ENCODE results near the gene EIF3D.

The EIF3D gene

GRCh38 chr22:36506637-36507517 lies 22.1 kb downstream of the EIF3D start, which contains the start of gene FOXRED2:
TSS of gene FOXRED2 (minus strand) at chr22:36507040. CDS start at chr22:36506422, 618 bp downstream.
- DNase-seq (ENCODE audit: low read depth) = no peak

DNA sequence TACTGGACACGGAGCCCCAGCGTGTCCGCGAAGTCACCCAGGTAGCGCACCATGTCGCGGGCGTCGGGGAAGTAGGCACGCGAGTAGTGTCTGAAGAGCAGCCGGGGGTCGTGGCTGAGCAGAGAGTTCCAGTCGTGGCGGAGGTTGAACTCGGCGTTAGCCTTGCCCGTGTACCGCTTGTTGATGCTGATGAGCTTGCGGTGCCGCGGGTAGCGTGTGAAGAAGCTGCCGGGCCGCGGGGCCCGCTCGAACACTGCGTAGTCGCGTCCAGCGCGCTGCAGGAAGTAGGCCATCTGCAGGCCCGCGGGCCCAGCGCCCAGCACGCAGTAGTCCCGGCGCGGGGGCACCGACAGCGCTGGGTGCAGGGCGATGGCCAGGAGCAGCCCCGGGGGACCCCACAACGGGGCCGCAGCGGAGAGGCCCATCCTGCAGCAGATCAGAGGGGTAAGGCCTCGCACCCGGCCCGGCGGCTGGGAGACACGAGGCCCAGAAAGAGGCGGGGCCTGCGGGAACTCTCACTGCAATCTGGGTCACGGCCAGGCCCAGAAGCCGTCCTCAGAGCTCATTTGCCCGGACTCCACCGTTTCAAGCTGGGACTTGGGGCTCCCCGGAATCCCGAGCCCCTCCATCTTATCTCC lies 22.8 kb downstream of the EIF3D start:
- no peak for DNase-seq (ENCODE audit: low read depth)

GRCh38 chr22:36497910-36498665 lies 30.9 kb downstream of the EIF3D start:
- no peak for DNase-seq (ENCODE audit: low read depth)

- no peak for DNase-seq (ENCODE audit: low read depth)
Observed at GRCh38 chr22:36493690-36494110, 35.3 kb downstream of the EIF3D start.

DNA sequence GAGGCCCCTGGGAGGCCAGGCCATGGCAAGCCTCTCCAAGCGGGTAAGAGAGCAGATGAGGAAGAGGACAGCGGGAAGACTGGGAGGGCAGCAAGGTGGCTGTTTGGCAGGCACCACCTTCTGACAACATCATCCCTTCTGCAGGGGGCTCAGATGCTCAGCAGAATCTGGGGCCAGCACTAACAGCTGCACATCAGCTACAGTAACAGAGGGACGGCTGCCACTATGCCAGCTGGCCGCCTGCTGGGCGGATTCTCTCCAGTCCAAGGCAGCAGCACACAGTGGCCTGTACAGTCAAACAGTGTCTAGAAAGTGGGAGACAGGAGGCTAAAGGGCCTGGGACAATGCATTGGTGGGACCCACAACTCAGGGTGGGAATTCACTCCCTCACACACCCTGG lies 36.9 kb downstream of the EIF3D start:
- no peak for DNase-seq (ENCODE audit: low read depth)

- DNase-seq (ENCODE audit: low read depth) = no peak
Observed at GRCh38 chr22:36491155-36491554, 37.8 kb downstream of the EIF3D start.

DNA sequence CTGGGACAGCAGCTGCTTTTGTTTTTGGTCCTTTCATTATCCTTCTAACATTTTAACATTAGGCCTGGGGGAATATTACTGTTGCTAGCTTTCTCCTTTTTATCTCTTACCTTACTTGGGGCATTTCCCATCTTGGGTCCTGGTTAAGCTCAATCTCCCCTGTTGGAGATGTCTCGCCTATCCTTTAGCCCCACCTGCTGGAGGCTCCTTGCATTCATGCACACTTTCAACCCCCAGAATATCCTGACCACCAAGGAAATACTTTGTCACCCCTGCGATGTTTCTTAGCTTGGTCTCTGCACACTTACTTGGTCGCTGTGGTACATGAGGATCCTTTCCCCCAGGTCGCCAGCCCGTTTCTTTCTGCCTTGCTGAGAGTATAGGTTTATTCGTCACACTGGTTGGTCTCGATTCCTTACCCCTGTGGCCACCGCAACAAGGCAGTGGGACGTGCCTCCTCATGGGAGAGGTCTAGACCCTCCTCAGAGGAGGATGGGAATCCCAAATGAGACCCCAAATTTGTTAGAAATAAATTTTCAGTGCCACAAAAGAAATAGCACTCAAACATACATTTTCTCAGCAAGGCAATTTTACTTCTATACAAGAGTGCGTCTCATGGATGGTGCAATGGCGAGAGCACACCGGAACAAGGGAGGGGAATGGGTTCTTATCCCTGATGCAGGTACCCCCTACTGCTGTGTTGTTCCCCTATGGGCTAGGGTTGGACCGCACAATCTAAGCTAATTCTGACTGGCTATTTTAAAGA lies 42.2 kb downstream of the EIF3D start:
- DNase-seq (ENCODE audit: low read depth) = no peak

- DNase-seq (ENCODE audit: low read depth) = peak; percentile 73
Observed at GRCh38 chr22:36481393-36482168, 47.4 kb downstream of the EIF3D start, which contains the start of gene TXN2. TSS of gene TXN2 (minus strand) at chr22:36481640. CDS start at chr22:36480837, 803 bp downstream.

- no peak for DNase-seq (ENCODE audit: low read depth)
Observed at GRCh38 chr22:36480941-36481392, 48.0 kb downstream of the EIF3D start.

- DNase-seq (ENCODE audit: low read depth) = no peak
Observed at GRCh38 chr22:36478966-36479365, 50.0 kb downstream of the EIF3D start.

DNA sequence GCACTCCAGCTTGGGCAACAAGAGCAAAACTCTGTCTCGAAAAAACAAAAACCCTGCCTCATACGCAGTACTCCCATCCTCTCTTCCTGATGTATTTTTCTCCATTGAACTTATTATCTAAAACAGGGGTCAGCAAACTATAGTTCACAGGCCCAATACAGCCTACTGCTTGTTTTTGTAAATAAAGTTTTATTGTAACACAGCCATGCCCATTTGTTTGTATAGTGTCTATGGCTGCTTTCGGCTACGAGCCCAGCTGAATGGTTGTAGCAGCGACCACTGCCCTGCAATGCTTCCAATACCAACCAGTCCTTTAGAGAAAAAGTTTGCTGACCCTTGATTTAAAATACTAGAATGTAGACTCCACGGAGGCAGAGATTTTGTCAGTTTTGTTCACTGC lies 53.6 kb downstream of the EIF3D start:
- DNase-seq (ENCODE audit: low read depth) = no peak

- DNase-seq (ENCODE audit: low read depth) = no peak
Observed at GRCh38 chr22:36472689-36473088, 56.3 kb downstream of the EIF3D start.

DNA sequence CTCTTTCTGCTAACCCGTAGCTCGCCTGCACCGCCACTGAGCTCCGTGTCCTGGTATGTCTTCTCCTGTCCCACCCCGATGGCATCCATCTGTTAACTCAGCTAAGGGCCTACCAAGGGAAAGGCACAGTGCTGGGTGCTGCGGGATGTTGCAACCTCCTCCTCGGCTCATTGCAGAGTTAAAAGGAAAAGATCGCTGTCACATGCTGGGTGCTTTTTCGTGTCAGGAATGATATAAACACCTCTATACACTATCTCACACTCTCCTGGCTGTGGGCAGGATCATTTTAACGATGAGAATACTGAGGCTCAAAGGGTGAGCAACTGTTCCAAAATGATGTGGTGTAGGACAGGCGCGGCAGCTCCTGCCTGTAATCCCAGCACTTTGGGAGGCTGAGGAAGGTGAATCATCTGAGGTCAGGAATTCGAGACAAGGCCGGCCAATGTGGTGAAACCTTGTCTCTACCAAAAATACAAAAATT lies 57.6 kb downstream of the EIF3D start:
- no peak for DNase-seq (ENCODE audit: low read depth)

DNA sequence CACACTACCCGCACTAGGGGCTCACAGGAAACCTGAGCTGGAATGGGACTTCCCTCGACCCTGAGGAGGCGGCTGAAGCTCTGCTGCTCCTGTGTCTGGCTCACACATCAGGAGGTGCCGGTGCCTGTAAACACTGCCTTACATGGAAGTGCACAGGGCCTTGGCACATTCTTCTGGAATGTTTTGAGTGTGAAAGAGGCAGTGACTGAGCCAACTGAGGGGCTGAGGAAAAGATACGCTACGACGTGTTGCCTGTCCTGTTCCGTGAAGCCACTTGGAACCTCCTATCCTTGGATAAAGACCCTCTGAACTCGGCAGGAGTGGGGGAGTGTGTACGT lies 58.0 kb downstream of the EIF3D start:
- DNase-seq (ENCODE audit: low read depth) = no peak

GRCh38 chr22:36470162-36470993 lies 58.6 kb downstream of the EIF3D start:
- DNase-seq (ENCODE audit: low read depth) = no peak

GRCh38 chr22:36469094-36469710 lies 59.8 kb downstream of the EIF3D start:
- DNase-seq (ENCODE audit: low read depth) = no peak

DNA sequence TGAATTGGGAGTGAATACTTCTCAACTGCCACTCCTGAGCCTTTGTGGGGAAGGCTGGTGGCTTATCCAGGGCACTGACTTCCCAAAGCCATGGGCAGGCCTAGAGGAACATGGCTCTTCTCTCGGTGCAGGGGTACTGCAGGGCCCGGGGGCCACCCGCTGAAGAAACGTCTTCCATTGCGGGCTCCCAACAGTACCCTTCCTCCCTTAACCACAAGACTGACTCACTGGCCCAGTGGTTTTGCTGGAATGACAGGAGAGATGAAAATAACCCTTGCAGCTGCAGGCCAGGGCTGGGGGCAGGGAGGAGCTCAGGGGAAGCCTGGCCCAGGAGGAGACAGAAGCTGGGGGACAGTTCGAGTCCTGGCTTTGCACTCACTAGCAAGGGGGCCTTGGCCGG lies 61.0 kb downstream of the EIF3D start:
- peak; percentile 95 for DNase-seq (ENCODE audit: low read depth)

DNA sequence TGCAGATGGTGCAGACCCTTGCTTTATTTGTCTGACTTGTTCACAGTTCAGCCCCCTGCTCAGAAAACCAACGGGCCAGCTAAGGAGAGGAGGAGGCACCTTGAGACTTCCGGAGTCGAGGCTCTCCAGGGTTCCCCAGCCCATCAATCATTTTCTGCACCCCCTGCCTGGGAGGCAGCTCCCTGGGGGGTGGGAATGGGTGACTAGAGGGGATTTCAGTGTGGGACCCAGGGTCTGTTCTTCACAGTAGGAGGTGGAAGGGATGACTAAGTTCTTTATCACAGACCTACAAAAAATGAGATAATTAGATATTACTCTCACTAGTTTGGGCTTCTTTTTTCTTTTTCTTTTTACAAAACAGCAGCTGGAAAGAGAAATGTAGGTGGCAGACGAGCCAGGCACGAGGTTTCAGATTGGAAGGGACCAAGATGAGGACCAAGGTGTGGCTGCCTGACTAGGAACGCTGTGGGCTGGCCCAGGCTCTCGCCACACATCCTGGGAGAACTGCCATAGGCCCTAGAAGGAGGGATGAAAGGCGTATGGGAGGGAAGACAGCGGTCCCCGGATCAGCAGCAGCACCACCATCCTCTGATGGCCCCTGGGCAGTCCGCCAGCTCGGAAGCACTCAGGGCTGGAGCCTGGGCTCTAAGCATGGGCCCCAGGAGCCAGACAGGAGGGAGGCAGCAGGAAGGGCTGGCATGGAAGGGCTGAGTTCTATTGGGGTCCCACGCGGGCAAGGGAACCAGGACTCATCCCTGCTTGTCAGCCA lies 61.7 kb downstream of the EIF3D start:
- no peak for DNase-seq (ENCODE audit: low read depth)

DNA sequence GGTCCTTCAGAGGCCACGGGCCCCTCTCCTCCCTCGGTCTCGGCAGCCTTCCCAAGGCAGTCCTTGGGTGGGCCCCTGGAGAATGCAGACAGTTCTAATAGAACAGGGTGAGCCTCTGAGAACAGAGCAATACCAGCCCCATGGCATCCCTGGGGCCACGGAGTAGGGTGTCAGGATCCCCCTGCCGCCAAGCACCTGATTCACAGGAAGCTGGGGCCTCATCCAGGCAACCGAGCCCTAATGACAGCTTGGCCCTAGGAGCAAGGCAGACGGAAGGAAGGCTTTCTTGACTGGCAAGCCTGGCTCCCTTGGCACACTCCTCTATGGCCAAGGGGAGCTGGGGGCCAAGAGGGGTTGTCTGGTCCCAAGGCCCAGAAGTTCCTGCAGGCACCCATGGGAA lies 62.7 kb downstream of the EIF3D start:
- DNase-seq (ENCODE audit: low read depth) = no peak
